WTC11 (cell line): Measurements from ENCODE around the gene AGPAT4.

Source experiments
- GABPB1 ChIP-seq: sonication (generic); formaldehyde crosslinking; IDR thresholded peaks from 2 replicates; pipeline ENCODE4 v1.8.1; 2023; ENCODE audit warnings: mild to moderate bottlenecking, missing genetic modification reagents
- KAT7 ChIP-seq: sonication (generic); formaldehyde crosslinking; IDR thresholded peaks from 2 replicates; pipeline ENCODE4 v1.8.1; 2023; ENCODE audit warnings: missing genetic modification reagents, mild to moderate bottlenecking, borderline replicate concordance
- SMAD3 ChIP-seq: sonication (generic); formaldehyde crosslinking; IDR thresholded peaks from 2 replicates; pipeline ENCODE4 v1.8.0; 2022; ENCODE audit warnings: missing genetic modification reagents, mild to moderate bottlenecking, borderline replicate concordance
- TF ChIP-seq, protein P1 (sequence below): fragments of 200-600 bp; IDR thresholded peaks from 2 replicates; pipeline ENCODE4 v1.8.0; 2022; ENCODE audit warnings: antibody characterized with exemption

DNA sequence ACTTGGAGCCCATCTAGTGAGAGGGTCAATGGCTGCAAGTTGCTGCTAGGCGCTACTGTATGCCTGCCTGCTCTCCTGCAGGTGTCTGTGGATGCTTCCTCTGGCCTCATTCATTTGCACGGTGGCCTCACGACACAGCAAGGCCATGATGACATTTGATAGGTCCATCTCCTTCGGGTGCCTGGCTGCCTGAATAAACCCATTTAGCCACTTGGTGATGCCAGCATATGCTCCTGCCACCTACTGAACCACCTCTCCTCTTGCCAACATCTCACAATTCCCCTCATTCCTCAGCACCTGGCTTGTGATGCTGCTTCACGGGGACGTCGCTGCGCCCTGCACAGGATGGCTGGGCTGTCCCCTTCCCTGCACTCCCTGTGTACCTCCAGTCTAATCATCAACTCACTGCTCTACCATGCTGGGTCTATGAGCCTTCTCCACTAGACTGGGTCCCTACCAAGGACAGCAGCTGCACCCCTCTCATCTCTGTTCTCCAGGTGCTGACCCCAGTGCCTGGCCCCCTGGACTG is 51.1 kb downstream of the AGPAT4 start:
- TF ChIP-seq SMAD3 (CRISPR knock-in tag) (no peak), KAT7 (CRISPR knock-in tag) (no peak), GABPB1 (CRISPR knock-in tag) (no peak)
- TF ChIP-seq, protein P1, sequence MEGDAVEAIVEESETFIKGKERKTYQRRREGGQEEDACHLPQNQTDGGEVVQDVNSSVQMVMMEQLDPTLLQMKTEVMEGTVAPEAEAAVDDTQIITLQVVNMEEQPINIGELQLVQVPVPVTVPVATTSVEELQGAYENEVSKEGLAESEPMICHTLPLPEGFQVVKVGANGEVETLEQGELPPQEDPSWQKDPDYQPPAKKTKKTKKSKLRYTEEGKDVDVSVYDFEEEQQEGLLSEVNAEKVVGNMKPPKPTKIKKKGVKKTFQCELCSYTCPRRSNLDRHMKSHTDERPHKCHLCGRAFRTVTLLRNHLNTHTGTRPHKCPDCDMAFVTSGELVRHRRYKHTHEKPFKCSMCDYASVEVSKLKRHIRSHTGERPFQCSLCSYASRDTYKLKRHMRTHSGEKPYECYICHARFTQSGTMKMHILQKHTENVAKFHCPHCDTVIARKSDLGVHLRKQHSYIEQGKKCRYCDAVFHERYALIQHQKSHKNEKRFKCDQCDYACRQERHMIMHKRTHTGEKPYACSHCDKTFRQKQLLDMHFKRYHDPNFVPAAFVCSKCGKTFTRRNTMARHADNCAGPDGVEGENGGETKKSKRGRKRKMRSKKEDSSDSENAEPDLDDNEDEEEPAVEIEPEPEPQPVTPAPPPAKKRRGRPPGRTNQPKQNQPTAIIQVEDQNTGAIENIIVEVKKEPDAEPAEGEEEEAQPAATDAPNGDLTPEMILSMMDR, result no peak
